NCI-H1092 treated with DMSO at 0.1 percent for 48 hours (cell line): Measurements from ENCODE around the gene DYNC1I2.

Source experiments
- DNase-seq: peaks from one replicate; lab custom pipeline; 2025; lab: John Stamatoyannopoulos, UW

The DYNC1I2 gene

DNA sequence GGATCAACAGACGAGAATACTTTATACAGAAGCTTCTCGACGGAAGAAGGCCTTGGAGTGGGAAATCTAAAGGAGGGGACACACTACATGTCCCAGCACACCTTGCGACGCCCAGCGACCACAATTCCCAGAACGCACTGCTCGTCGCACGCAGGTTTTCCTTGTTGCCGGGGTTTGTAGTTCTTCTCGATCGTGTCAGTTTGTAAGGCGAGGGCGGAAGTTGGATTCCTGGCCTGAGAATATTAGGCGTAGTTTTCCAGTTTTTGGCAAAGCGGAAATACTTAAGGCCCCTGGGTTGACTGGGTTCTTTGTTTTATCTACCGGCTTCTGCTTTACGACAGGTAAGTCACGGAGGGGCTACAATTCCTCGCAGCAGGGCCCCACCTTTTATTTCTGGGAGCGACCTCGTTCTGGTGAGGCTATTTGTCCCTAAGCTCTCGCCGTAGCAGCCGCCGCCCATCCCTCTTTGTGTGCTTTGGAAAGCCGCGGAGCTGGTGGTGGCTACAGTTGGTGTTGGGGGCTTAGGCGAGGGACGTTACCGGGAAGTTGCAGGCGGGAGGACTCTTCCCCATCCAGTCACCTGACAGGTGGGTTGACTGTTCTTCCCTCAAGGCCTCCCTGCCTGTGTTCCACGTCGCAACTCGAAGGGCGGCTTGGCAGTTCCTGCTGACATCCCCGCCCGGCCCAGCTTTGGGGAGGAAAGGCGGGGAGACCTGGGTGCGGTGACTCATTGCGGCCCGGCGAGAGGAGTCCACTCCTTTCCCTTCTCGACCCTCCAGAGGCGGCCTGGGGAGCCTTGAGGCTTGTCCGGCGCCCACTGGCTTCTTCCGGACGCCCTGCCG lies at the start of gene DYNC1I2:
TSS of gene DYNC1I2 (plus strand) at position 183 of the 842 bp plus-strand sequence. CDS start 2,687 bp downstream, outside the sequence.
- DNase-seq, result peak; percentile 93

DNA sequence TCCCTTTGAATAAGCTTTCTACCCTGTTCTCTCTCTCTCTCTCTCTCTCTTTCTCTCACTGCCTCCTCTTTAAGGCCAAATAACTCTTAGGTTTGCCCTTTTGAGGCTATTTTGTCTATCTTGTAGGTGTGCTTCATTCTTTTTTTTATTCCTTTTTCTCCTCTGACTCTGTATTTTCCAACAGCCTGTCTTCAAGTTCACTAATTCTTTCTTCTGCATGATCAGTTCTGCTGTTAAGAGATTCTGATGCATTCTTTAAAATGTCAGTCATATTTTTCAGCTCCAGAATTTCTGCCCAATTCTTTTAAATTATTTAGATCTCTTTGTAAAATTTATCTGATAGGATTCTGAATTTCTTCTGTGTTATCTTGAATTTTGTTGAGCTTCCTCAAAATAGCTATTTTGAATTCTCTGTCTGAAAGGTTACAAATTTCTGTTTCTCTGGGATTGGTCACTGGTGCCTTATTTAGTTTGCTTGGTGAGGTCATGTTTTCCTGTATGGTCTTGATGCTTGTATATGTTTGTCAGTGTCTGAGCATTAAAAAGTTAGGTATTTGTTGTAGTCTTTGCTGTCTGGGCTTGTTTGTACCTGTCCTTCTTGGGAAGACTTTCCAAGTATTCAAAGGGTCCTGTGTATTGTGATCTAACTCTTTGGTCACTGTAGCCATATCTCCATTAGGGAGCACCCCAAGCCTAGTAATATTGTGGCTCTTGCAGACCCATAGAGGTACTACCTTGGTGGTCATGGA lies 35.4 kb upstream of the DYNC1I2 start:
- DNase-seq, result no peak

DNA sequence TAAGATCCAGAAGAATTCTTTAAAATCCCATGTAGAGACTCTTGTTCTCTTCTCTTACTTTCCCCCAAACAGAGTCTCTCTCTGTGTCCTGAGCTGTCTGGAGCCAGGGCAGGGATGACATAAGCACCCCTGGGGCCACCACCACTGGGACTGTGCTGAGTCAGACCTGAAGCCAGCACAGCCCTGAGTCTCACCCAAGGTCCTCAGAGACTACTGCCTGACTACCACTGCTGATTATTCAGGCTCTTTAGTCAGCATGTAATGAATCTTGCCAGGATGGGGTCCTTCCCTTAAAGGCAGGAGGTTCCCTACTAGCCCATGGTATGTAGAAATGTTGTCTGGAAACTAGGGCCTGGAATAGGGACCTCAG lies 34.9 kb upstream of the DYNC1I2 start:
- DNase-seq, result no peak

DNA sequence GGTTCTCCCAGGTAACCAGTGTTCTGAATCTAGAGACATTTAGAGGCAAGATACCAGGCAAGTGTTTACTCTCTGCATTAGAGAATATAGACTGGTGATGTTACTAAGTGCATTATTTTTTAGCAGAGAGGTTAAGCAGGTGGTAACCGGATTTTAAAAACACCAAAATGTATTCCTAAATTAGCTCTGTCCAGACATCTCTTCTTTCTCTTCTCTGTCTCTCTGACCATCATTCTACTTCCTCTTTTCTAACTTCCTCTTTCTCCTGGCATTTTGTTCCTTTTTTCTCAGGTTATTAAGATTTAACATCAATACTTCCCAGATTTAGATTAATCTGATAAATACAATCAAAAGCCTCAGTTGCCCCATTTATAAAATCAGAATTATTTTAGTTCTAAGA lies 31.7 kb upstream of the DYNC1I2 start:
- no peak for DNase-seq

DNA sequence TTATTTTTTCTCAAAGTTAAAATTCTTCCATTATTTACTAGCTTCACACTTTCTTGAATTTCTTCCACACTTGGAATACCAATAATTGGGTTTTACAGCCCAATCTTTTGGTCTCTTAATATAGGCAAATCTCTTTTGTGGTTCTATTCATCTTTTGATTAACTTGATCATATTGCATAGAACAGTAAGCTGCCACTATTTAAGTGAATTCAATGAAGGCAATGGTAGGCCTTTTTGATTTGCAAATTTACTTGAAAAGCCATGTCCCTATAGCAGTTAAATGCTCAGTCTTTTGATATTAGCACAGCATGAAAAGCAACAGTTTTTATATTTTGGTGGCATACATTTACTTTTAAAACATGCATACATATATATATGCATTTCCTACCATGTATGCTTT lies 20.2 kb upstream of the DYNC1I2 start:
- no peak for DNase-seq

DNA sequence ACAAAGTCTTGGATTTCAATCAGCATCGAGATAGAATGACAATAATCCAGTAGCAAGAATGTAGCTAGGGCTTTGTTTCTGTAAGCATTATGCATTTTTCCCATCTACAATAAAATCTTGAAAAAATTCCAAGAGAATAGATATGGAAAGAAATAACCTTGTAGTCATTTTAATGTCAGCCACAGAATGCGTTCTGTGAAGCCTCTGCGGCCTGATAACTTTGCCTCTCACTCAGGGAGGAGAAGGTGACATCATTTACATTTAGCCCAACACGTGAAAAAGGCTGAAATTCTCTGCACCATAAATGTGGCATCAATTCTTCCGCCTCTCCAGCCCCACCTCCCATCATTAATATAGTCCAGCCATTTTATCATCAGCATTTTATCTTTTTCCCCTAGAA lies 19.1 kb upstream of the DYNC1I2 start:
- DNase-seq, result no peak

DNA sequence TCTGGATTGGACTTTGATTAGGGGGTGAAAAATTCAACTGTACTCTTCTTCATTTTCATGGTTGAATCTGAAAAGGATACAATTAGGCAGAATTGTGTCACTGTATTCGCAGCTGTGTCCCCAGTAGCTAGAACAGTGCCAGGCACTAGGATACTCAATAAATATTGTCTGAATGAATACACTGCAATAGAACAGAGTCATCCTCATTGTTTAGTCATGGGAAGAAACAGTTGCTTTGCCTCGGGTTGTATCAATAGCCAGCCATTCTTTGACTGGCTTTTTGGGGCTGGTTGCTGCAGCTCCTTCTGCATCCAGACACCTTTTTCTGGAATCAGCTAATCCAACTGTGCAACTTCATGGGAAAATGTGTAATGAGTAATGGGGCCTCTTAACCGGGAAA lies 18.1 kb upstream of the DYNC1I2 start:
- DNase-seq, result no peak

DNA sequence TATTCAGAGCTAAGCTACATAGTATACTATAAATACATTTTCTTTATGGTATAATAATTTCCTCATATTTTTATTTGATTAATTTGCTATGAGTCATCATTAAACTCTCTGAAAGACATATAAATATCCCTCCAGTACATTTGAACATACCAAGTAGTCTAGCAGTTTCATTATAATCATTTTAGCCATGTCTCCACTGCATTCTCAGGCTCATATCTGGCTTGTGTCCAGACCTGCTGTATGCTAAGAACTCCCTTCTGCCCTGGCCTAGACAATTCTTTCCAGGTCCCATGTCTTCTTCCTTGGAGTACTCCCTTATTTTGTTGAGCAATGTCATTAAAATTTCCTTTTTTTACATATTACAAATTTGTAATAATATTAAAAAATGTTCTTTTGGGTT lies 16.6 kb upstream of the DYNC1I2 start:
- no peak for DNase-seq

DNA sequence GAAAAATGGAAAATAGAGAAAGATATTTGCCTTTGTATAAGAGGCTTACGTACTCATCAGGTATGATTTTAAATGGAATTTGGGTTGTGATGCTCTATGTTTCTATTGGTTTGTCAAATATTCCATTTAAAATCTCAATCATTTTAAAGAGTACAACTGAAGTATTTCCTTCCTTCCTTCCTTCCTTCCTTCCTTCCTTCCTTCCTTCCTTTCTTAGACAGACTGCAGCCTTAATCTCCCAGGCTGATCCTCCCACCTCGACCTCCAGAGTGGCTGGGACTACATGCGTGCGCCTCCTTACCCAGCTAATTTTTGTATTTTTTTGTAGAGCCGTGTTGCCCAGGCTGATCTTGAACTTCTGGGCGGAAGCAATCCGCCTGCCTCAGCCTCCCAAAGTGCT lies 15.4 kb upstream of the DYNC1I2 start:
- no peak for DNase-seq

DNA sequence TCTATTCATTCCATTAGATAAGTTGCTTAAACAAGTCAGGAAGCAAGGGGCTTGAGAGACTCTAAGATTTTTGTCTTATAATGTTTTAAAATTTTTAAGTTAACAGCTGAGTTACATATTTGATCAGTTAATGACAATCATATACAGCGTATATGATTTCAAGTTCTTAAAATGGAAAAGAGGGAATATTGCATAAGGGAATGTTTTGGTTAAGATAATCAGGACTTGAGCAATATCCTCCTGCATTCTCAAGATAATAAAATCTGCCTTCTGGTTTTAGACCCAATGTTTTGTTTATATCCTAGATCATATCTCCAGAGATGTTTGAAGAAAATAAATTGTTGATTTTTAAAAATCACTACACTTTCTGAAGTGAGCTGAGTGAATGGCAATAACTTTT lies 13.4 kb upstream of the DYNC1I2 start:
- DNase-seq, result no peak

DNA sequence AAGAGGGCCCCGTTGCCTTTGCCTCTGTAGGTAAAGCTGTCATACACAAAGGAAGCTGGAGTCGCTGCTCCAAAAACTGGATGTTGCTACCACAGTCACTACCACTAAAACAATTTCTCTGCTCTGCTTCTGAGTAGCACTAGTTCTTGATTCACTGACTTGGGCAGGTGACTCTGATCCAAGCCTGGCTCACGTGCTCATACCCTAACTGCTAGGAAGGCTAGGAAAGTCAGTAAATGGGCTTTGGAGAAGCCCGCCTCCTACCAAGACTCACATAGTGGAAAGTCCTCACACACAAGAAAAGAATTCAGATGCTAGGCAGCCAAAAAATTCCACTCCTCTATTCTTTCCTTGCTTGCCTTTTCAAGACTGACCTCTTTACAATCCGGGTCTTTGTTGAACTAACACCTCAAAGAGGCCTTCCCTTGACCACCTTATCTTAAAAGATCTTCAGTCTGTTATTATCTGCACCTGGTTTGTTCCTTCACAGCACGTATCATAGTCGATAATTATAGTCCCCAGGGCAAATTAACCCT lies 11.4 kb upstream of the DYNC1I2 start:
- DNase-seq, result no peak

DNA sequence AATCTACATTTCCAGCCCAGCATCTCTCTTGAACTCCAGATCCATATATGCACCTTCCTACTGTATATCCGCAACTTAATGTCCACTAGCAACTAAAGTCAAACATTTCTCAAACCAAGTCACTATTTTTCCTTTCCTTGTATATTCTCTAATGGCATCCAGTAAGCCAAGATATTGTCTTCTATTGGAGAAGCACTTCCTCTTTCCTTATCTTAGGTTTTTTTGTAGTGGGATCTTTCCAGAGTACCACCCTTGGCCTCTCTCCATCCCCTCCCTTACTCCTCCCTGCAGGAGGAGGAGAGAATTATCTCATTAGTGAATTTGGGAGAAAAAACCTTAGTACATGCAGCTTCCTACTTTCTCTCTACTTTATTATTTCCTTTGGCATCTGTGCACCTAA lies 8.7 kb upstream of the DYNC1I2 start:
- DNase-seq, result no peak

DNA sequence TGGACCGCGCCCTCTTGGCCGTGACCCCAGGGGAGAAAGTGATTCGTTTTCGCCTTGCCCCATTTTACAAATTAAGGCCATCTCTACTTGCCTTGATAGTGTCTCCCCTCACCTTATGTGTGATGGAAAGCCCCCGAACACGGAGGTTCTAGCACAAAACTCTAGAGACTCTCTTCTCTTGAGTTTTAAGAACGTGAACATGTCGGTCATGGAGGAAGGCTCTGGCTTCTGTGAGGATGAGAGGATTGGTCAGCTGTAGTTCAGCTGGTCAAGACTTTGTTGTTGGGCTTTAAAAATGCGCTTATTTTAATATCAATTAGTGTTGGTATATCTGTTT lies 828 bp downstream of the DYNC1I2 start:
- peak; percentile 21 for DNase-seq

DNA sequence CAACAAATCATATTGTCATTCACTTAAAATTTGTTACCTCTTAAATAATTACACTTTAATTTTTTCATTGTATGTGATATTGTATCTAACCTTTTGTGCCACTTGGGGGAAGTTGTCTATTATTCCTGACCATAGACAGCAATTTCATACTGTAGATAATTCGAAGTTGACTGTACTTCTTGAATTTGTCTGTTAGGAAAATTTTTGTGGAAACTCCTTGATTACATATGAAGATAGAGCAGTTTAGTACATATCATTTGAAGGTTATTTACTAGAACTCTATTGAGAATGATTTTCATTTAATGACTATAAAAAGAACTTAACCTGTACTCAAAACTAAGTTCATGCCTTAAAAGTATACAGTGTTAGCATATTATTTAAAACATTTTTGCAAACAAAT lies 5.1 kb downstream of the DYNC1I2 start:
- no peak for DNase-seq

DNA sequence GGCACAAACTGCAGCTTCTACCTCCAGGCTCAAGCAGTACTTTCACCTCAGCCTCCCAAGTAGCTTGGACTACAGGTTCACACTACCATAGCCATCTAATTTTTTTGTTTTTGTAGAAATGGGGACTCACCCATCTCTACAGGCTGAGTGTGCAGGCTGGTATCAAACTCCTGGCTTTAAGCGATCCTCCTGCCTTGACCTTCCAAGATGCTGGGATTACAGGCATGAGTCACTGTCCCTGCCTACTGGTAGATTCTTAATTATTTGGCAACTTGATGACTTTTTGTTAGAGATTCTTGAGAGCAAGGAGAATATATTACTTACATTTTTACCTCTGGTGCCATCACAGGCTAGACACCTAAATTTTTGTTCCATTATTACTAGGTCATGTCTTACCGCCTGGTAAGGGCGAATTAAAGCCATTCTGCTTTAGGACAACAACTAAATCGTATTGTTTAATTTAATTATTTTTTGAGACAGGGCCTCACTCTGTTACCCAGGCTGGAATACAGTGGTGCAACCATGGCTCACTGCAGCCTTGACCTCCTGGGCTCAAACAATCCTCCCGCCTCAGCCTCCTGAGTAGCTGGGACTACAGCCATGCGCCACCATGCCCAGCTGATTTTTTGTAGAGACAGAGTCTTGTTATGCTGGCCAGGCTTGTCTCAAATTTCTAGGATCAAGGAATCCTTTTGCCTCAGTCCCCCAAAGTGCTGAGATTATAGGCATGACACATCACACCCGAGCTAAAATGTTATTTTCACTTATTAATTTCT lies 15.7 kb downstream of the DYNC1I2 start:
- DNase-seq, result no peak

DNA sequence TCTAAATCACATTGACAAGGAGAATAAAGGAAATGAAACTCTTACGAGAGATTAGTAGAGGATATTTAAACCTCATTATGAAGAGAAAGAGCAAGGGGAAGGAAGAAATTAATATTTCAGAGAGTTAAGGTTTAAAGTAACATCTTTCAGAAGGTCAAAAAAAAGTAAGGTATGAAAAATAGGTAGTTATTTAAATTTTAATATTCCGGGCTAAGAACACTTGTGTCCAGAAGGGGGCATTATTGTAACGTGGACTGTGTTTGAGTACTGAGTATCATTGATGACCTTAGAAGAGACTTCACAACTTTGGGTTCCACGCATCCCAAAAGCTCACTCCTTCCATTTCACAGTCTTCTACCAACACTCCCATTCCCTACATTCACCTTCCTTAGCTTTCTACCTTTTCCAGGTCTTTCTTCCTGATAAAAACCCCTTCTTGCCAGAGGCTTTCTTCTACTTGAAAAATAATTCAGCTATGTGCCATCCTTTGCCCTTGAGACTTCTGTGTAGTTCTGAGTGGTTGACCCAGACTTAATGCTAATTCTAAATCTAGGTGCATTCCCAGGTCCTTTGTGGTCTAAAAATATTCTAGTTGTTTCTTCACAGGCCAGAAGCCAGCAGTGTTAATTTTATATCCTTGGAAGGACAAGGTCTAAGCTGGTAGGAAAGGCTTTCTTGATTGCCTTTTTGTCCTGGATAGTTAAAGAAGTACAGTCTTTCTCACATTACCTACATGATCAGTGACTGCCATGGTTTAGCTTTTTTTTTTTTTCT lies 16.5 kb downstream of the DYNC1I2 start:
- peak; percentile 4 for DNase-seq

DNA sequence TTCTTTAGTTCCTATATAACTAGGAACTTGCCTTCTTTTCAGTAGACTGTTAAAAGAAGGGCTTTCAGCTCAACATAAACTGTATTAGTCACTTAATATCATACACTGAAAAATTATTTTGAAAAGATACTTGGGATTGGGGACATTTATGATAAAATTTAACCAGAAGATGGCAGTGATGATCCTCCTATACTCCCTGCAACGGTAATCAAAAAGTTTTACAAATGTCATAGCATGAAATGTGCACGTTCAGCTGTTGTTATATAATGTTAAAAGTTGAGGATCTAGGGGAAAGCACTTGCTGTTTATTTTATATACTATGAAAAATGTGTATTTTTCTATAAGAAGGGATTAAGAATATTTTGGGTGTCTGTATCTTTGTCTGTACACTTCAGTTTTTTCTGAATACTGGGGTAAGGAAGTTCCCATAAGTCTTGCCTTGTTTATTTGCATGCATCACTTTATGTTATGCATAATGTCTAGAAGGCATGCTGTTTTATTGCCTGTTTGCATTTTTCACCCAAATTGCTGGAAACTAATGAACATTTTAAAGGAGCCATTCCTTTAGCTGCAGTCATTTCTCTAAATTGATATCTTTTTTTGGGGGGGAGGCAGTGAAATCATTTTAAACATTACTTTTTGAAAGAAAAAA lies 19.0 kb downstream of the DYNC1I2 start:
- peak; percentile 18 for DNase-seq

DNA sequence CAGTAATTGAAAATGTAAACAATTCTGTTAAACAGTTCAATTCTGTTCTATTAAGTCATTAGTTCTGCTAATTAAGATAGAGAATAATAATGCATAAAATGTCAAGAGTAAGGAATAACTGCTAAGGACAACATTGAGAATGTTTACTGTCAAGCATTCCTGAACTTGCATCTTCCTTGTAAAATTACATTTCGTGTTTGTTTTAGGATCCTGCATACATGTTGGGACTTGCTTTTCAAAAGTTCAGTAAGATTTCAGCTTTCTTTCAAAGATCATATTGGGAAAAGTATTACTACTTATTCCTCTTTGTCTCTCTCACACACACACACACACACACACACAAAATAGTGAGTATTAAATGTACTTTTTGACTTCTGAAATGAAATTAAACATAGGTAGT lies 20.5 kb downstream of the DYNC1I2 start:
- no peak for DNase-seq

DNA sequence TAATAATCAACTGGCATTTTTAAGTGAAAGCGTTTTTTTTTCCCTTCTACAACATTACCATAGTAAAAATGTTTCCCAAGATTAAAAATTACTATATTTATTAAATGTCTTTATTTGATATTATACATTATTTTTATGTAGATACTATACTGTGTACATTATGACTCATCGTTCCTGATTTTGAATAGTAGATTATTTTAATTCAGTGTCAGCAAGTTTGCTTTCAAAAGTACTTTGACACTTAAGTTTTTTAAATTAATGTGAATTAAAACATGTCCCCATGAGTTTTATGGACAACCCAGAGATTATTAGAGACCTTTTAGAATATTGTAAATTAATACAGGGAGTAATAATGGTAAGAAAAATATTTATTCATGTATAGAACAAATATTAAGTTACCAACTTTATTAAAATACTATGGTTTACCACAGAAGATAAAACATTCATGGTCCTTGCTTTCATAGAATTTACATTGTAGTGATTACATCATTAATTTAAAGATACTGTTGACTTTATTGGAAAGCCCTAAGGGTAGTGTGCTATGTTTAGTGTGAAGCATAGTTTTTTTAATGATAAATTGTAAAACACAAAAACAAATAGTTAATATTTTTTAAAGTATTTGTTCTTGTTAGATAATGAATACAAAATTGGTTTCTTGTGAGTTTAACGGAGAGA lies 21.9 kb downstream of the DYNC1I2 start:
- no peak for DNase-seq

DNA sequence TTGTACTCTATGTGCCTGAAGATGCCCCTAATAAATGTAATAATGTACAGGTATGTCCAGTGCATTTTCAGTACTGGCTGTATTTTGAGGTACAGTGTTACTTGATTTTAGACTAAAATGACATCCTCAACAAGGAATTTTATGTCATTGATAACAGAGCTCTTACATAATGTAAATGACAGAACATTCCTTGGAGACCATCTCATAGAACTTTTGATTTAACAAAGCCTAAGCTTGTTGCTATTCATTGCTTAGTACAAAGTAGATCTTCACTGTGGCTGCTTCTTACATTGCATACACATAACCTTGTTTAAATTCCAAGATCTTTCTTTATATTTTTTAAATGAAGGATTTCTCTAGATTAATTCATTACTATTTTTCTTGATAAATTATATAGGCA lies 24.1 kb downstream of the DYNC1I2 start:
- DNase-seq, result no peak

DNA sequence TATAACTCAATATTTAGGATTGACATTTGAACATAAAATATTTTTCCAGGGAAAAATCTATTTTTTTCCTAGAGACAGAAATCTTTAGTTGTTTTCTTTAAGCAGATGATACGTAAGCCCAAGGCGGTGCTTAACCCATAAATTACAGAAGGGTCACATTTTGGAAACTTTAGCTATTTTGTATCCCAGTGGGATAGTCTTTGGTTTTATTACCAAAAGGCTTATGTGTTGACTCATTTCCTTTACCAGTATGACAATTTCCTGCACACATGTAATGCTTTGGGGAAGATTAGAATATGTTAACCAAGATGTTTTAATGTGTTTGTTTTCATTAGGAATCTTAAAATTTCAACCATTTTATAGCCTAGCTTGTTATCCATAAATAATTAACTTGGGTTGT lies 24.8 kb downstream of the DYNC1I2 start:
- no peak for DNase-seq
